HG03558 (cell line): ENCODE results near the gene MRPL24.

Source experiments
- ATAC-seq: cut with Tn5 transposase; IDR thresholded peaks from one replicate; pipeline ENCODE4 v1.9.1; 2021; ENCODE audit warnings: moderate number of reproducible peaks; ENCODE audit not compliant: unreplicated experiment; ENCODE audit errors: extremely low read depth

MRPL24 gene

GRCh38 chr1:156744786-156745419 is 4.0 kb upstream of the MRPL24 start:
- no peak for ATAC-seq

GRCh38 chr1:156744344-156744743 is 3.5 kb upstream of the MRPL24 start:
- no peak for ATAC-seq

- no peak for ATAC-seq
Measured at GRCh38 chr1:156743367-156744302, 2.7 kb upstream of the MRPL24 start.

GRCh38 chr1:156742801-156743200 is 1.9 kb upstream of the MRPL24 start:
- no peak for ATAC-seq

- ATAC-seq = no peak
Measured at GRCh38 chr1:156742017-156742416, 1.1 kb upstream of the MRPL24 start.

GRCh38 chr1:156741481-156741983 is 644 bp upstream of the MRPL24 start:
- no peak for ATAC-seq

- ATAC-seq = no peak
Measured at GRCh38 chr1:156740237-156740740, 599 bp downstream of the MRPL24 start.

- ATAC-seq = no peak
Measured at GRCh38 chr1:156738916-156739315, 2.0 kb downstream of the MRPL24 start.

GRCh38 chr1:156738407-156738806 is 2.5 kb downstream of the MRPL24 start:
- ATAC-seq = no peak

GRCh38 chr1:156733989-156734584 is 6.8 kb downstream of the MRPL24 start:
- no peak for ATAC-seq

GRCh38 chr1:156728599-156729462 is 12.1 kb downstream of the MRPL24 start, which contains the start of gene ISG20L2:
ISG20L2 (minus strand) TSS chr1:156728766; CDS start chr1:156727652, 1,114 bp downstream.
- peak; percentile 69 for ATAC-seq

GRCh38 chr1:156727926-156728598 is 12.8 kb downstream of the MRPL24 start, which contains the start of gene METTL25B:
METTL25B (plus strand) TSS chr1:156728469; CDS start chr1:156729105, 636 bp downstream.
- ATAC-seq = peak; percentile 26

GRCh38 chr1:156727492-156727891 is 13.4 kb downstream of the MRPL24 start:
- ATAC-seq = no peak

GRCh38 chr1:156726549-156727226 is 14.2 kb downstream of the MRPL24 start:
- no peak for ATAC-seq

- ATAC-seq = no peak
Measured at GRCh38 chr1:156725683-156726280, 15.1 kb downstream of the MRPL24 start.

- ATAC-seq = no peak
Measured at GRCh38 chr1:156721535-156721934, 19.4 kb downstream of the MRPL24 start.

GRCh38 chr1:156721131-156721530 is 19.8 kb downstream of the MRPL24 start:
- no peak for ATAC-seq

- no peak for ATAC-seq
Measured at GRCh38 chr1:156717351-156717750, 23.5 kb downstream of the MRPL24 start.
